Stimulated activated naive CD8-positive, alpha-beta T cell treated with anti-CD3 and anti-CD28 coated beads, Interleukin-15, Interleukin-2, amounts not matched to agents 100 U/mL and 50 U/mL, for 24 hours (primary cell): Measurements from ENCODE around the gene THRB.

Experiments used
- ATAC-seq: fragments of 150-1000 bp; cut with Tn5 transposase; one replicate; pipeline ENCODE4 v1.10.0; 2021
- DNase-seq: peaks from one replicate; pipeline ENCODE4 v3.0.0; 2021

Gene THRB

GRCh38 chr3:24351779-24352469 is 142.7 kb downstream of the THRB start:
- no peak for ATAC-seq
- DNase-seq = no peak

GRCh38 chr3:24349367-24350019 is 145.2 kb downstream of the THRB start:
- no peak for ATAC-seq

GRCh38 chr3:24348348-24348747 is 146.3 kb downstream of the THRB start:
- DNase-seq = no peak
- no peak for ATAC-seq

More at GRCh38 chr3:24349367-24350019, 145.2 kb downstream of the THRB start:
- no peak for DNase-seq

GRCh38 chr3:24344784-24345439 is 149.7 kb downstream of the THRB start:
- no peak for DNase-seq
- no peak for ATAC-seq

- DNase-seq (no peak), ATAC-seq (no peak)
Measured at GRCh38 chr3:24343084-24343783, 151.4 kb downstream of the THRB start.

GRCh38 chr3:24342275-24342674 is 152.4 kb downstream of the THRB start:
- ATAC-seq = no peak

GRCh38 chr3:24341668-24342067 is 153.0 kb downstream of the THRB start:
- ATAC-seq (no peak), DNase-seq (no peak)

More at GRCh38 chr3:24342275-24342674, 152.4 kb downstream of the THRB start:
- DNase-seq = no peak

GRCh38 chr3:24340966-24341365 is 153.7 kb downstream of the THRB start:
- ATAC-seq (no peak), DNase-seq (no peak)

GRCh38 chr3:24340161-24340560 is 154.5 kb downstream of the THRB start:
- DNase-seq (no peak), ATAC-seq (no peak)

- no peak for ATAC-seq
- no peak for DNase-seq
Measured at GRCh38 chr3:24339266-24339825, 155.3 kb downstream of the THRB start.

- no peak for DNase-seq
- no peak for ATAC-seq
Measured at GRCh38 chr3:24338409-24339130, 156.1 kb downstream of the THRB start.

- ATAC-seq = no peak
- no peak for DNase-seq
Measured at GRCh38 chr3:24336101-24336500, 158.5 kb downstream of the THRB start.

- ATAC-seq = no peak
- no peak for DNase-seq
Measured at GRCh38 chr3:24332092-24332491, 162.6 kb downstream of the THRB start.

GRCh38 chr3:24323272-24323671 is 171.4 kb downstream of the THRB start:
- no peak for DNase-seq
- no peak for ATAC-seq

GRCh38 chr3:24320601-24321000 is 174.0 kb downstream of the THRB start:
- ATAC-seq = no peak
- DNase-seq = no peak

GRCh38 chr3:24318677-24319287 is 175.9 kb downstream of the THRB start:
- DNase-seq (no peak), ATAC-seq (no peak)

GRCh38 chr3:24316887-24317383 is 177.7 kb downstream of the THRB start:
- DNase-seq = no peak

GRCh38 chr3:24315971-24316370 is 178.7 kb downstream of the THRB start:
- DNase-seq (no peak), ATAC-seq (no peak)

More at GRCh38 chr3:24316887-24317383, 177.7 kb downstream of the THRB start:
- ATAC-seq = no peak

GRCh38 chr3:24315356-24315755 is 179.3 kb downstream of the THRB start:
- no peak for DNase-seq
- ATAC-seq = no peak

- DNase-seq = no peak
- no peak for ATAC-seq
Measured at GRCh38 chr3:24311881-24312280, 182.8 kb downstream of the THRB start.

GRCh38 chr3:24310887-24311286 is 183.8 kb downstream of the THRB start:
- ATAC-seq = no peak
- no peak for DNase-seq
